Left cardiac atrium (tissue), 4 donors: Measurements from ENCODE around the gene ZNF142. TPM values are rescaled to one million over a fixed set of nuclear protein-coding genes. Genes with fewer than 3 reads are reported as not detected.

Experiments used
- ATAC-seq, 2 donors: fragments of 200-7000 bp; cut with Tn5 transposase; one replicate each; pipeline ENCODE4 v1.9.1; 2020; ENCODE audit warnings: mild to moderate bottlenecking in 2 of 2, moderate library complexity in 2 of 2
- DNase-seq: peaks from one replicate; pipeline ENCODE4 v3.0.0-alpha.2; 2020
- intact Hi-C, 2 donors: fragments of 100-400 bp; cut with DNase I; formaldehyde crosslinking; loops; one replicate each; pipeline versions ENCODE4 v1.14.1 to v1.15.1; 2022 to 2023
- total RNA-seq, 2 donors: library from RNA; stranded (reverse); fragmentation: NEBNext Ultra II Directional; extraction: Animal tissue kit (Norgen Biotek cat#: 25700); gene quantifications; one replicate each; pipeline ENCODE4 v1.2.1, GENCODE V29; 2021
- donor health status: DM: no; HTN: yes; CAD: no.
- donor health status: DM: no; HTN: yes; CAD: no; lungs with severe emphysema.
- donor health status: DM: yes; HTN: yes; CAD: no.
- donor health status: Dilated cardiomyopathy.

ZNF142 gene
- total RNA-seq, 2 donors from 2014 or later, result 12.6 to 17.8 TPM

- ATAC-seq, result peak in 1 of 2 donors; percentile 32
- DNase-seq, result no peak
- intact Hi-C loops, result no loop called here
Measured at GRCh38 chr2:218605432-218605831, 54.0 kb downstream of the ZNF142 start.

Other genes starting within 250 kb of the ZNF142 start
- not detected for gene VIL1, start 240.5 kb downstream of the ZNF142 start, total RNA-seq
- gene USP37, start 91.3 kb downstream of the ZNF142 start, total RNA-seq, result 1 to 10 TPM; 5.6 to 9.4 TPM
- gene CNOT9, start 90.8 kb downstream of the ZNF142 start, total RNA-seq, result 10 to 100 TPM; 16.3 to 23.8 TPM
- 1 to 10 TPM in 1 of 2 donors, under 1 TPM in 1; 0.73 to 3.0 TPM for gene PLCD4, start 51.7 kb downstream of the ZNF142 start, total RNA-seq
- 10 to 100 TPM; 33.3 to 35.3 TPM for gene BCS1L, start 60 bp upstream of the ZNF142 start, total RNA-seq
- 10 to 100 TPM; 13.6 to 15.0 TPM for gene RNF25, start 12.4 kb upstream of the ZNF142 start, total RNA-seq
- gene STK36, start 12.5 kb upstream of the ZNF142 start, total RNA-seq, result 10 to 100 TPM in 1 of 2 donors, 1 to 10 TPM in 1; 5.6 to 10.0 TPM
- gene TTLL4, start 51.2 kb upstream of the ZNF142 start, total RNA-seq, result 10 to 100 TPM in 1 of 2 donors, 1 to 10 TPM in 1; 8.0 to 12.3 TPM
- 10 to 100 TPM; 13.8 to 17.4 TPM for gene CYP27A1, start 122.5 kb upstream of the ZNF142 start, total RNA-seq
- under 1 TPM; 0.10 to 0.18 TPM for gene PRKAG3, start 172.2 kb upstream of the ZNF142 start, total RNA-seq
- 1 to 10 TPM; 1.8 TPM for gene WNT6, start 200.2 kb upstream of the ZNF142 start, total RNA-seq
- under 1 TPM in 1 of 2 donors, not detected in 1; 0.52 TPM for gene WNT10A, start 221.2 kb upstream of the ZNF142 start, total RNA-seq